Measurements from ENCODE around the gene GMIP. TPM values are rescaled to one million over a fixed set of nuclear protein-coding genes. Genes with fewer than 3 reads are reported as not detected.

GMIP gene
- total and polyA plus RNA-seq, 5 donors: 2.3 to 6.3 (median 5.0) TPM

DNA sequence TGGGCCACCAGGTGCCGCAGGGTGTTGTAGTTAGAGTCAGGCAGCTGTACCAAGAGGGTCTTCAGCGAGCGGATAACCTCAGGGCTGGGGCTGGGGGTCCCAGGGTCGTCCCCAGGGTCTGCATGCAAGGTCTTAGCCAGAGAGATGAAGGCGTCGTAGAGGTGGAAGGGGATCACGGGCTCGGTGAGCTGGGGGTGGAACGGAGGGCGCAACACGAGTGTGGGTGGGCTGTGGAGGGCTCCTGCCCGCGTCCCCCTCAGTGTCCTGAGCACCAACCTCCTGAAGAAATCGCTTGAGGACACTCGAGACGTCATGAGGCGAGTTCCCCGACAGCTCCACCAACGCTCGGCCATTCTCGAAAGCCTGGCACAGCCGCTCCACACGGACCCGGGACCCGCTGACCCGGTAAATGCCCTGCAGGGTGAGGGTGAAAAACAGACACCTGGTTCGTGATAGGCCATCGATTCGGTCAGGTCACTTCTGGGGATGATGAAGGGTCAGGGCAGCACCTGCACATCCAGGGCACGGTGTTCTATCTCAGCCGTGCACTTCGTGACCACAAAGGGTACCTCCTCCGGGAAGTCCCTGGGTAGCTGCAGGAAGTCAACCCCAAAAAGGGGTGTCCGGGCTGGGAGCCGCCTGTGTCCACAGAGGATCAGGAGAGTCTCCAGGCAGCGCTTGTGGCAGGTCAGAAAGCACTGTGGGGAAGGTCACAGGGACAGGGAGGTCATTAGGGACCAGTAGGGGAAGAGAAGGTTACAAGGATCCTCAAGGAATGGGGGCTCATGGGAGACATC lies 8.7 kb downstream of the GMIP start:
- H3K4me1 ChIP-seq (ENCODE audit: control insufficient read depth, insufficient read depth, low read length): no peaks in the 10 kb centered on the region
- H3K9me3 ChIP-seq (ENCODE audit: control insufficient read depth, low read length): no peaks in the 10 kb centered on the region
- peak in 2 of 3 donors; percentile 29 to 46 for DNase-seq
- H3K4me3 ChIP-seq (ENCODE audit: low read length): no peak overlapping the region
- no peak overlapping the region for H3K27ac ChIP-seq (ENCODE audit: low read length)
- intact Hi-C loops (cut with DNase I): loop anchor here in 1 of 4 donors (5.0 kb wide), 1 partner anchor 82 kb away; no protein-coding TSS in a partner anchor
- WGBS: 96% methylated on average over 36 of the region's 36 CpGs
- no peaks in the 10 kb centered on the region for H3K27me3 ChIP-seq (ENCODE audit: control insufficient read depth, insufficient read depth)
- no peak for ATAC-seq

DNA sequence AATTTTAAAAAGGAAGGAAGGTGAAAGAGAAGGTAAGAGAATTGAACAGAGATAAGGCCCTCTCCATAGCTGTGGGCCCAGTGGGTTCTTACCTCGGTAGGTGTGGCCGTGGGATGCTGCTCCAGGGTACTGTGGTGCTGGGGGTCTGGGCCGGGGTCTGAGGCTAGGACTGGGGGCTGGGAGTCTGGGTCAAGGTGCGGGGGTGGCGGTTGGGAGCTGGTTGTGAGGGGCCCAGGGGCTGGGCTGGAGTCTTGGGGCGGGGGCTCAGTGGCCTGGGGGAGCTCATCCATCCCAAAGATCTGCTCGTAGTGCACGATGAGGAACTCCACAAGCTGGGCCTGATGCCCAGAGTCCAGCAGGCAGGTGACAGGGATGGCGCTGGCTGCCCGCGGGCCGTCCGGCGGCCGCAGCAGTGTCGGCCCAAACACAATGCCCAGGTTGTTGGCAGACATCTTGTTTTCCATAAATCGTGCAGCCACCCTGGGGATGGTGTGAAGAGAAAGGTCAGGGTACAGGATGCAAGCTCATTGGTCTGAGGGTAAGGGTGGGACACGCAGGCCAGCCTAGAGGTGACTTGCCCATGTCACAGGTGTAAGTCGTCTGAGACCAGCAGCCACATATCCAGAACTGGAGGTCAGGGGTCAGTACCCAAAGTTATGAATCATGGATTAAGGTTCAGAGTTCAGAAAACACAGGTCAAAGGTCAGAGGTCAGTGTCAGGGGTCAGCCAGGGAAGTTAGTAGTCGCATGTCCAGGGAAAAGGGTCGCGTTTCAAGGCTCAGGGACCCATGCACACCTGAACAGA lies 9.5 kb downstream of the GMIP start:
- no peaks in the 10 kb centered on the region for H3K9me3 ChIP-seq (ENCODE audit: control insufficient read depth, low read length)
- ATAC-seq (no peak), DNase-seq (peak in 1 of 3 donors; percentile 28)
- intact Hi-C loops (cut with DNase I): no loop called here
- 95% methylated on average over 22 of the region's 22 CpGs for whole genome bisulfite sequencing
- no peaks in the 10 kb centered on the region for H3K27me3 ChIP-seq (ENCODE audit: control insufficient read depth, insufficient read depth)
- H3K4me1 ChIP-seq (ENCODE audit: control insufficient read depth, insufficient read depth, low read length): no peaks in the 10 kb centered on the region
- no peak overlapping the region for H3K27ac ChIP-seq (ENCODE audit: low read length)
- no peak overlapping the region for H3K4me3 ChIP-seq (ENCODE audit: low read length)

DNA sequence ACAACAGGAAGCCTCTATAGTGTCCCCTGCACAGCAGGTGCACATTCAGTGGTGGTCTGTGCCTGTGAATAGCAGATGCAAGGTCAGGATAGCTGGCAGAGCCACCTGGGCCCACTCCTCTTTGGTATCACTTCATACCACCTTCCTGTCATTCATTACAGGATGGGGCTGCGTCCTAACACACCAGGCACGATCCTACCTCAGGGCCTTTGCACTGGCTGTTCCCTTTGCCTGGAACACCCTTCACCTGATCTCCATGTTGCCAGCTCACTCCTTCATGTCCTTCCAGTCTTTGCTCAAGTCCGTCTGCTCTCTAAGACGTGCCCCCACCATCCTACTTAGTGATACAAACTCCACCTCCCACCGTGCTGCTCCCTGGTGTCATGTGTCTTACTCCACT lies 10.8 kb downstream of the GMIP start:
- H3K4me3 ChIP-seq (ENCODE audit: low read length): no peak overlapping the region
- H3K4me1 ChIP-seq (ENCODE audit: control insufficient read depth, insufficient read depth, low read length): no peaks in the 10 kb centered on the region
- H3K27ac ChIP-seq (ENCODE audit: low read length): no peak overlapping the region
- DNase-seq (no peak), ATAC-seq (no peak)
- intact Hi-C loops (cut with DNase I): no loop called here
- H3K27me3 ChIP-seq (ENCODE audit: control insufficient read depth, insufficient read depth): no peaks in the 10 kb centered on the region
- no peaks in the 10 kb centered on the region for H3K9me3 ChIP-seq (ENCODE audit: control insufficient read depth, low read length)
- WGBS: 89% methylated on average over 5 of the region's 5 CpGs

DNA sequence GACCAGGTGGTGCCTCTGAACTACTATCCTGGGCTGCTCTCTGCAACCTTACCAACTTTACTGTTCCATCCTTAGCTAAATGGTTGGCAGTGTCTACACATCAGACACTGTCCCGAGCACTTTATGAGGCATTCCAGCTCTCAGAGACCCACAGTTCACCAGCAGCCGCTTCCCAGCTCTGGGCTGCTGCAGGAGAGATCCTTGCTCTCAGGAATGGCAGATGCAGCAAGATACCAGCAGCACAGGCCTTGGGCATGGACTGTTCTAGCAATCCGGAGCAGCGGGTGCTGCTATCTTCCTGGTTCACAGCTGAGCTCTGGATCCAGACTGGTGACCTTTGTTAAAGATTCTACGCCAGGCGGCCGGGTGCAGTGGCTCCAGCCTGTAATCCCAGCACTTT lies 12.1 kb downstream of the GMIP start:
- Histone ChIP-seq H3K27ac (ENCODE audit: low read length) (no peak overlapping the region), H3K27me3 (ENCODE audit: control insufficient read depth, insufficient read depth) (no peaks in the 10 kb centered on the region), H3K4me1 (ENCODE audit: control insufficient read depth, insufficient read depth, low read length) (no peaks in the 10 kb centered on the region), H3K4me3 (ENCODE audit: low read length) (no peak overlapping the region), H3K9me3 (ENCODE audit: control insufficient read depth, low read length) (no peaks in the 10 kb centered on the region)
- no peak for ATAC-seq
- intact Hi-C loops (cut with DNase I): no loop called here
- DNase-seq: peak in 1 of 3 donors; percentile 19
- 88% methylated on average over 7 of the region's 7 CpGs for WGBS

DNA sequence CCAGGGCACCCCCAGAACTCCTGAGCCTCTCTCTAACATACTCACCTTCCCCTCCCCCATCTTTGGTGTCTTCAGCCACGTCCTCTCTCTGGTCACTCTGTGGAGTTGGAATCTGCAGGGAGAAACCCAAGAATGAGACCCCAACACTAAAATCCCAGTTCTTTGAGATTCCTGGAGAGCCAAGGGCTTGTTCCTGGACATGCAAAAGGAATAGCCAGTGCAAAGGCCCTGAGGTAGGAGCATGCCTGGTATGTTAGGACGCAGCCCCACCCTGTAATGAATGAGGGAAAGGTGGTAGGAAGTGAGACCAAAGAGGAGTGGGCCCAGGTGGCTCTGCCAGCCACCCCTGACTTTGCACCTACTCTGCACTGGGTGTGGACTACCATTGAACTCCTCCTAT lies 13.0 kb downstream of the GMIP start:
- Histone ChIP-seq H3K9me3 (ENCODE audit: control insufficient read depth, low read length) (no peaks in the 10 kb centered on the region), H3K27ac (ENCODE audit: low read length) (no peak overlapping the region), H3K4me1 (ENCODE audit: control insufficient read depth, insufficient read depth, low read length) (no peaks in the 10 kb centered on the region), H3K27me3 (ENCODE audit: control insufficient read depth, insufficient read depth) (no peaks in the 10 kb centered on the region), H3K4me3 (ENCODE audit: low read length) (no peak overlapping the region)
- no peak for ATAC-seq
- no peak for DNase-seq
- intact Hi-C loops (cut with DNase I): no loop called here
- WGBS: 97% methylated on average over 2 of the region's 2 CpGs

DNA sequence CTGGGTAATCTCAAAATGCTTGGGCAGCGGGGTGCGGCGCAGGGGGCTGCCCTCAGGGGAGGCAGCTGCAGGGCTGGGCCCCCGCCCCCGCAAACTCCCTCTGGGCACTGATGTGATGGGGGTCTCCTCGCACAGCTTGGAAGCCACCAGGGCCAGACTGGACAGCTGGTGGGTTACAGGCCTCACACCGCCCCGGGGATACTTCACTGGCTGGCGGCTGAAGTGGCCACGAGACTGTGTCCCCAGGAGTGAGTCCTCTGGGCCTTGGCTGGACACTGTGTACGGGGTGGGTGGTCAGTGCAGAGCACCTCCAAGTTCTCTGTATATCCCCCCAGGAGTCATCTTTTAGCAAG lies 13.4 kb downstream of the GMIP start:
- ATAC-seq (no peak), DNase-seq (peak in 1 of 3 donors; percentile 45)
- Histone ChIP-seq H3K4me3 (ENCODE audit: low read length) (no peak overlapping the region), H3K27ac (ENCODE audit: low read length) (no peak overlapping the region), H3K27me3 (ENCODE audit: control insufficient read depth, insufficient read depth) (no peaks in the 10 kb centered on the region), H3K4me1 (ENCODE audit: control insufficient read depth, insufficient read depth, low read length) (no peaks in the 10 kb centered on the region), H3K9me3 (ENCODE audit: control insufficient read depth, low read length) (no peaks in the 10 kb centered on the region)
- 97% methylated on average over 11 of the region's 11 CpGs for WGBS
- intact Hi-C loops (cut with DNase I): no loop called here

DNA sequence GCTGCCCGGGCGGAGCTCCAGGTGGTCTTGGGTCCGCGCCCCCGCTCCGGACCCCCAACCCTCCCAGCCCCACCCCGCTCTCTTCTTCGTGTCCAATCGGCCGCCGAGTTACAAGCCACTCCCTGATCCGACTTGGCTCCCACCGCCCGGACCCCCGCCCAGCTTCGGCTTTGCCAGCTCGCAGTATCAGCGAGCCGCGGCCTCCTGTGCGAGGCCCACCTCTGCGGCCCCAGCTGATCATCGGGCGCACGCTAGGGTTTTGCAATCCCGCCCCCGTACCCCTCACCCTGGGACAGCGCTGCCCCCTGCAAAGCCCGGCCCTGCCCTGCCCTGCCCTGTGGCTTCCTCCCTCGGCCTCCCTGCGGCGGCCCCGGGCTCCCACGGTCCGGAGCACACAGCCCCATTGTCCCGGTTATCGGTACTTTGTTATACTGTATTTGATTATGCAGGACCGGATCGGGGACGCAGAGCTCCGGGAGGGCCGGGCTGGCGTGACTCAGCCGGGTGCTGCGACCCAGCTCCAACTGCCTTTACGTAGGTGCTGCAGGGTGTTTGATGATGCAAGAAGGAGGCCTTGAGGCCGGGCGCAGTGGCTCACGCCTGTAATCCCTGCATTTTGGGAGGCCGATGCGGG lies 14.8 kb downstream of the GMIP start:
- Histone ChIP-seq H3K27ac (ENCODE audit: low read length) (no peak overlapping the region), H3K4me3 (ENCODE audit: low read length) (peak overlapping the region; percentile 38), H3K4me1 (ENCODE audit: control insufficient read depth, insufficient read depth, low read length) (no peaks in the 10 kb centered on the region), H3K9me3 (ENCODE audit: control insufficient read depth, low read length) (no peaks in the 10 kb centered on the region), H3K27me3 (ENCODE audit: control insufficient read depth, insufficient read depth) (no peaks in the 10 kb centered on the region)
- 17% methylated on average over 51 of the region's 51 CpGs for WGBS
- intact Hi-C loops (cut with DNase I): no loop called here
- DNase-seq: peak in 1 of 3 donors; percentile 64
- peak; percentile 21 to 58 for ATAC-seq

DNA sequence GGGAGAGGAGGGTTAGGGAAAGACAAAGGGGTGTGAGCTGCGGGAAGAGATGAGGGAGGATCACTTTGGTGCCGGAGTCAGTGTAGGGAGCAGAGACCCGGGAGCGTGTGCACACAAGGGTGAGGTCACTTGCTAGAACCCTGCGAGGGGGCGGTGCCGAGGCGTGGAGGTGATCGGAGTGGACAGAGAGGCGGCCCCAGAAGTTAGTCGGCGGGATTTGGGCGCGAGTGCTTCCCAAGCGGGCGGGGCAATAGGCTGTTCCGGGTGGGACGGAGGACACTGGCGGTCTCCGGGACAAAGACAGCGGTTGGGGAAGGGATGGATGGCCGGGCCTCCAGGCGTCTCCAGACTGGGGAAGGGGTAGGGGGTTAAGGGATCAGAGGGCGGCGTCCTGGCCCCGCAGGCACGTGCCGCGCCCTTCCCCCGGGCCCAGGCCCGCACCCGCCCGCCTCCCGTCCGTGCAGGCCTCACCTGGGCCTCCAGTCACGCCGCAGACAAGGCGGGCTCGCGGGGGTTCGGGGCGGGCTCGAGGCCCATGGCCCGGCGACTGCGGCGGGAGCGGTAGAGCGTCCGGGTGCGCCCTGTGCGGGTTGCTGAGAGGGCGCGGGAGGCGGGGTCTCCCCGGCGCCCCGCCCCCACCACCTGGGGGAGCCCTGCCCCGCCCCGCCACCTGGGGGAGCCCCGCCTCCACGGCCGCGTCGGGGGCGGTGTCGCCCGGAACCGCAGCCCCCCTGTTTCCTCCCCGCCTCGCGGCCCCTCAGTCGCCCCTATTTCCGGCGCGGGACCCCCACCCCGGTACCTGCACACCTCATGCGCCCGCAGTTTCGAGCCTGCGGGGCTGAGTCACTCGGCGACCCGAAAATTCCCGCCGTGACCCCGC lies 15.6 kb downstream of the GMIP start, which contains the start of gene LPAR2:
Gene LPAR2 (minus strand): TSS at position 600 of the 880 bp plus-strand sequence. CDS start 945 bp downstream, outside the sequence.
- DNase-seq (peak in 2 of 3 donors; percentile 71 to 73), ATAC-seq (peak; percentile 58)
- no peaks in the 10 kb centered on the region for H3K27me3 ChIP-seq (ENCODE audit: control insufficient read depth, insufficient read depth)
- no peak within 1 kb of the TSS for H3K27ac ChIP-seq (ENCODE audit: low read length)
- WGBS: 2% methylated on average over 87 of the region's 87 CpGs
- H3K9me3 ChIP-seq (ENCODE audit: control insufficient read depth, low read length): no peaks in the 10 kb centered on the region
- no peaks in the 10 kb centered on the region for H3K4me1 ChIP-seq (ENCODE audit: control insufficient read depth, insufficient read depth, low read length)
- intact Hi-C loops (cut with DNase I): no loop called here
- peak within 1 kb of the TSS; percentile 38 for H3K4me3 ChIP-seq (ENCODE audit: low read length)

DNA sequence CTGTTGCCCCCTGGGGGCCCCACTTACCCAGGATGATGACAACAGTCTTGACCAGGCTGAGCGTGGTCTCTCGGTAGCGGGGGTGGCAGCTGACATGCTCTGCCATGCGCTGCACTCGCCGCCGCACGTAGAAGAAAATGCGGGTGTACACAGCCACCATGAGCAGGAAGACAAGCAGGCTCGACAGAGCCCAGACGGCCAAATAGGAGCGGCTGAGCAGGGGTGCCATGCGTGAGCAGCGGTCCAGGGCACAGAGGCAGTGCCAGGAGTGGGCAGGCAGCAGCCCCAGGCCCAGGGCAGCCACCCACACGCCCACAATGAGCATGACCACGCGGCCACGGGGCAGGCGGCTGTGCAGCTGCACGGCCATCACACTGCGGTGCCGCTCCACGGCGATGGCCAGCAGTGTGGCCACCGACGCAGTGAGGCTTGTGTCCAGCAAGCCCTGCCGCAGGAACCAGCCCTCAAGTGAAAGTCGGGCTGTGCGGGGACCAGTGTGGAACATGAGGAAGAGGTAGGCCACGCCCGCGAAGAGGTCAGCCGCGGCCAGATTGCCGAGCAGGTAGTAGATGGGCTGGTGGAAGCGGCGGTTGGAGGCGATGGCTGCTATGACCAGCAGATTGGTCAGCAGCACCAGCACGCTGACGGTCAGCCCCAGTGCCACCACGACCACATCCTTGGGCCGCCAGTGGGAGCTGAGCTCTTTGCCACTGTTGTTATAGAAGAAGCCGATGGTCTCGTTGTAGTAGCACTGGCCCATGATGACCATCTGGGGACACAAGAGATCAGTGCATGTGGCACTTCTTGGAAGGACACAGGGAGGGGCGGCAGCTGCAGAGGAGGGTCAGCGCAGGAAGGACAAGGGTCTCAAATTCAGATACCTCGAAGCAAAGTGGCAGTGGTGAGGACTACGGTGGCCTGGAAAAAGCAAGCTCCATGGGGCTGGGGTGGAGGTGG lies 16.7 kb downstream of the GMIP start:
- no peak overlapping the region for H3K4me3 ChIP-seq (ENCODE audit: low read length)
- DNase-seq (peak in 1 of 3 donors; percentile 56), ATAC-seq (no peak)
- H3K9me3 ChIP-seq (ENCODE audit: control insufficient read depth, low read length): no peaks in the 10 kb centered on the region
- no peaks in the 10 kb centered on the region for H3K4me1 ChIP-seq (ENCODE audit: control insufficient read depth, insufficient read depth, low read length)
- H3K27me3 ChIP-seq (ENCODE audit: control insufficient read depth, insufficient read depth): no peaks in the 10 kb centered on the region
- 95% methylated on average over 48 of the region's 48 CpGs for WGBS
- intact Hi-C loops (cut with DNase I): no loop called here
- H3K27ac ChIP-seq (ENCODE audit: low read length): no peak overlapping the region
